IMR-90 (cell line): ENCODE results near the gene MRPL49. TPM values are rescaled to one million over a fixed set of nuclear protein-coding genes. Genes with fewer than 3 reads are reported as not detected.

Experiments
- ATAC-seq: fragments of 200-7000 bp; cut with Tn5 transposase; 2 replicates; pipeline ENCODE4 v1.9.1; 2020; ENCODE audit warnings: low read depth, mild to moderate bottlenecking, moderate library complexity
- BruUV-seq: library from RNA; stranded (reverse); fragments of 400-500 nt; replicated peaks from 2 replicates; lab custom pipeline; 2021; lab: Mats Ljungman, UMichigan
- CTCF ChIA-PET: fragments of 300-600 bp; formaldehyde crosslinking; extraction: SDS; loops from one replicate; lab custom pipeline; 2021; ENCODE audit warnings: antibody characterized with exemption; lab: Yijun Ruan, JAX
- POLR2A ChIA-PET: fragments of 300-600 bp; sonication (Branson Sonifier 250); formaldehyde crosslinking; loops from one replicate; lab custom pipeline; 2022; ENCODE audit warnings: antibody characterized with exemption; ENCODE audit not compliant: unreplicated experiment; lab: Charles Lee
- DNase-seq: peaks from one replicate; pipeline ENCODE4 v3.0.0; 2013
- H2AFZ ChIP-seq: replicated peaks from 2 replicates; pipeline ENCODE3; 2013; ENCODE audit warnings: low read length, mild to moderate bottlenecking; ENCODE audit not compliant: poor library complexity
- H2AK5ac ChIP-seq: 2 replicates; pipeline ENCODE4 v1.6.1; 2013; ENCODE audit warnings: low read depth, low read length, inconsistent platforms
- H2AK9ac ChIP-seq: replicated peaks from 2 replicates; pipeline ENCODE3; 2013; ENCODE audit warnings: mild to moderate bottlenecking, low read depth, low read length, moderate library complexity; ENCODE audit not compliant: poor library complexity
- H2BK120ac ChIP-seq: 2 replicates; pipeline ENCODE4 v1.6.1; 2013; ENCODE audit warnings: low read depth, low read length, inconsistent platforms
- H2BK15ac ChIP-seq: 3 replicates; pipeline ENCODE4 v1.6.1; 2013; ENCODE audit warnings: low read depth, low read length, inconsistent platforms
- H2BK20ac ChIP-seq: 2 replicates; pipeline ENCODE4 v1.6.1; 2013; ENCODE audit warnings: low read depth, mild to moderate bottlenecking, inconsistent platforms, low read length, moderate library complexity
- H2BK5ac ChIP-seq: 2 replicates; pipeline ENCODE4 v1.6.1; 2013; ENCODE audit warnings: mild to moderate bottlenecking, low read depth, low read length, inconsistent platforms; ENCODE audit not compliant: poor library complexity, severe bottlenecking
- H3K14ac ChIP-seq: replicated peaks from 2 replicates; pipeline ENCODE4 v1.6.1; 2013; ENCODE audit warnings: low read depth, low read length, inconsistent platforms
- H3K18ac ChIP-seq: 2 replicates; pipeline ENCODE4 v1.6.1; 2013; ENCODE audit warnings: low read depth, low read length, control low read depth
- H3K23ac ChIP-seq: 2 replicates; pipeline ENCODE4 v1.6.1; 2013; ENCODE audit warnings: low read depth, low read length, inconsistent platforms
- H3K27ac ChIP-seq: 2 replicates; pipeline ENCODE4 v1.5.1; 2013; ENCODE audit warnings: mild to moderate bottlenecking, control low read depth, low read length; ENCODE audit not compliant: insufficient read depth
- H3K27me3 ChIP-seq: 2 replicates; pipeline ENCODE4 v1.6.1; 2013; ENCODE audit warnings: low read length; ENCODE audit not compliant: control insufficient read depth, insufficient read depth
- H3K36me3 ChIP-seq: 2 replicates; pipeline ENCODE4 v1.6.1; 2013; ENCODE audit warnings: low read length, mixed read lengths; ENCODE audit not compliant: control insufficient read depth, insufficient read depth
- H3K4ac ChIP-seq: 2 replicates; pipeline ENCODE4 v1.6.1; 2013; ENCODE audit warnings: low read depth, low read length, inconsistent platforms
- H3K4me1 ChIP-seq: 2 replicates; pipeline ENCODE4 v1.6.1; 2013; ENCODE audit warnings: low read length, mixed read lengths; ENCODE audit not compliant: control insufficient read depth, insufficient read depth
- H3K4me2 ChIP-seq: 2 replicates; pipeline ENCODE4 v1.6.1; 2013; ENCODE audit warnings: low read depth, mild to moderate bottlenecking, control low read depth, low read length, moderate library complexity
- H3K4me3 ChIP-seq: 2 replicates; pipeline ENCODE4 v1.5.1; 2013; ENCODE audit warnings: low read depth, mild to moderate bottlenecking, control low read depth, low read length, moderate library complexity; ENCODE audit not compliant: insufficient read depth
- H3K56ac ChIP-seq: 2 replicates; pipeline ENCODE4 v1.6.1; 2013; ENCODE audit warnings: low read length, inconsistent platforms; ENCODE audit not compliant: insufficient read depth; ENCODE audit errors: extremely low read depth
- H3K79me1 ChIP-seq, 2 experiments: 2 replicates each; pipeline ENCODE4 v1.6.1; 2013; ENCODE audit warnings: low read length in 2 of 2, inconsistent platforms in 1 of 2, low read depth in 1 of 2
- H3K9ac ChIP-seq: 2 replicates; pipeline ENCODE4 v1.6.1; 2013; ENCODE audit warnings: low read depth, low read length, control low read depth
- H3K9me1 ChIP-seq: 2 replicates; pipeline ENCODE4 v1.6.1; 2013; ENCODE audit warnings: low read length, inconsistent platforms; ENCODE audit not compliant: insufficient read depth
- H3K9me3 ChIP-seq: 2 replicates; pipeline ENCODE4 v1.6.1; 2013; ENCODE audit warnings: low read length; ENCODE audit not compliant: control insufficient read depth, insufficient read depth
- H4K20me1 ChIP-seq: 2 replicates; pipeline ENCODE4 v1.6.1; 2013; ENCODE audit warnings: low read length, inconsistent platforms; ENCODE audit not compliant: insufficient read depth
- H4K5ac ChIP-seq: 2 replicates; pipeline ENCODE4 v1.6.1; 2013; ENCODE audit warnings: mild to moderate bottlenecking, low read depth, low read length, control low read depth
- H4K8ac ChIP-seq, 2 experiments: 2 replicates each; pipeline ENCODE4 v1.6.1; 2013; ENCODE audit warnings: low read depth in 2 of 2, low read length in 2 of 2, control low read depth in 1 of 2, inconsistent platforms in 1 of 2
- H4K91ac ChIP-seq: 2 replicates; pipeline ENCODE4 v1.6.1; 2013; ENCODE audit warnings: low read depth, low read length, inconsistent platforms; ENCODE audit not compliant: insufficient read depth
- CEBPB ChIP-seq: IDR thresholded peaks from 2 replicates; pipeline ENCODE4 v1.6.1; 2012; ENCODE audit warnings: low read depth, low read length, improper control_type of control experiment
- CHD1 ChIP-seq: IDR thresholded peaks from 2 replicates; pipeline ENCODE4 v1.6.1; 2012; ENCODE audit warnings: low read depth, low read length, improper control_type of control experiment
- MAFK ChIP-seq: IDR thresholded peaks from 2 replicates; pipeline ENCODE4 v1.6.1; 2012; ENCODE audit warnings: low read depth, low read length, improper control_type of control experiment
- MAZ ChIP-seq: IDR thresholded peaks from 2 replicates; pipeline ENCODE4 v1.6.1; 2012; ENCODE audit warnings: low read depth, mild to moderate bottlenecking, low read length, improper control_type of control experiment, moderate library complexity, borderline replicate concordance
- MXI1 ChIP-seq: IDR thresholded peaks from 2 replicates; pipeline ENCODE4 v1.6.1; 2012; ENCODE audit warnings: low read depth, mild to moderate bottlenecking, low read length, moderate library complexity, borderline replicate concordance
- SMC3 ChIP-seq: fragments of 150-350 bp; IDR thresholded peaks from 2 replicates; pipeline ENCODE4 v1.6.1; 2016; ENCODE audit warnings: low read depth, mild to moderate bottlenecking, antibody characterized with exemption, low read length, moderate library complexity
- USF2 ChIP-seq: fragments of 150-350 bp; IDR thresholded peaks from 2 replicates; pipeline ENCODE4 v1.6.1; 2017; ENCODE audit warnings: mild to moderate bottlenecking, antibody characterized with exemption, low read length, low read depth
- WGBS, 2 experiments: methylation state at CpG; one replicate each; pipeline versions ENCODE4 v1.1.5 to v1.1.7; 2013; ENCODE audit warnings: missing lambda C conversion rate in 2 of 2; ENCODE audit not compliant: insufficient read length in 1 of 2; ENCODE audit errors: extremely low coverage in 2 of 2; 5-methylcytosine and 5-hydroxymethylcytosine counted together
- dilution Hi-C: fragments of 300-500 bp; cut with HindIII; formaldehyde crosslinking; loops from one replicate; pipeline ENCODE4 v1.14.3; 2018; ENCODE audit warnings: low sequenced_read_pairs; ENCODE audit not compliant: unreplicated experiment
- in situ Hi-C: fragments of 300-500 bp; cut with MboI; formaldehyde crosslinking; loops from 3 replicates; pipeline ENCODE4 v1.14.3; 2019; ENCODE audit warnings: low sequenced_read_pairs, inconsistent platforms, mixed read lengths
- intact Hi-C: fragments of 100-400 bp; cut with micrococcal nuclease; formaldehyde crosslinking; loops from 2 replicates; pipeline ENCODE4 v1.10.0; 2022
- polyA plus RNA-seq, 3 experiments: library from polyadenylated mRNA; depleted of rRNA; stranded (reverse); fragments of >200 nt; gene quantifications; 2 replicates each; pipeline ENCODE4 v1.2.3, GENCODE V29; 2012; ENCODE audit warnings: low replicate concordance in 1 of 3
- total RNA-seq: library from RNA; depleted of rRNA; stranded (reverse); fragments of >200 nt; gene quantifications from 2 replicates; pipeline ENCODE4 v1.2.3, GENCODE V29; 2012
- TF ChIP-seq, protein P1 (sequence below): conservative IDR thresholded peaks from 2 replicates; pipeline ENCODE4 v1.5.1; 2012; ENCODE audit warnings: mild to moderate bottlenecking, low read depth, low read length, improper control_type of control experiment
- TF ChIP-seq, protein P2 (sequence below): fragments of 150-350 bp; IDR thresholded peaks from 2 replicates; pipeline ENCODE4 v1.6.1; 2016; ENCODE audit warnings: low read depth, mild to moderate bottlenecking, low read length, moderate library complexity, borderline replicate concordance

The MRPL49 gene
- total and polyA plus RNA-seq, 2 of the 4 experiments (the other 2 are of a cell fraction), result 55.2 to 56.8 TPM

- TF ChIP-seq CEBPB (no peak), CHD1 (no peak), USF2 (no peak), MAZ (no peak)
Measured at GRCh38 chr11:65096926-65097325, 25.2 kb upstream of the MRPL49 start (continued).

DNA sequence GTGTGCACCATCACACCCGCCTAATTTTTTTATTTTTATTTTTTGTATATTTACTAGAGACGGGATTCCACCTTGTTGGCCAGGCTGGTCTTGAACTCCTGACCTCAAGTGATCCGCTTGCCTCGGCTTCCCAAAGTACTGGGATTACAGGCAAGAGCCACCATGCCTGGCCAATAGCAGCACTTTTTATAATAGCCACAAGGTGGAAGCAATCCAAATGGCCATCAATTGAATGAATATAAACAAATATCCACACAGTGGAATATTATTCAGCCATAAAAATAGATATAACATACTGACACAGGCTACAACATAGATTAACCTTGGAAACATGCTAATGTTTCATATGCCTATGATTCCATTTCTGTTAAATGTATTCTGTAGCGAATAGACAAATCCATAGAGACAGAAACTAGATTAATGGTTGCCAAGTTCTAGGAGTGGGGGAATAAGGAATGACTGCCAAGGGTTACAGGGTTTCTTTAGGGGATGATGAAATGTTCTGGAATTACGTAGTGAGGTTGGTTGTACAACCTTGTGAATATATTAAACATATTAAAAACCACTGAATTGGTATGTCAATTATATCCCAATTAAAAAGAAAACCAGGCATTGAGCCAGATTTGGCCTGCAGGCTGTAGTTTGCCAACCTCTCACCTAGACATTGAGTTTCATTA is 21.3 kb upstream of the MRPL49 start:
- Histone ChIP-seq H3K4ac (no peak overlapping the region), H3K4me2 (no peak overlapping the region), H3K4me1 (peaks cover 4% of the 10 kb centered on the region), H3K36me3 (peaks cover 5% of the 10 kb centered on the region), H4K5ac (no peak overlapping the region), H3K27ac (no peak overlapping the region), H3K14ac (no peak overlapping the region), H3K23ac (no peak overlapping the region), H4K20me1 (peaks cover 3% of the 10 kb centered on the region; the same call in 1 of the 2 replicates), H3K9me3 (no peaks in the 10 kb centered on the region), H4K91ac (no peak overlapping the region), H3K56ac (no peak overlapping the region), H3K18ac (no peak overlapping the region), H2BK120ac (no peak overlapping the region), H3K79me1 (peaks cover 23 to 56% of the 10 kb centered on the region in 2 experiments), H2AK5ac (no peak overlapping the region), H2BK5ac (no peak overlapping the region), H4K8ac (no peak overlapping the region), H2BK20ac (no peak overlapping the region), H3K27me3 (no peaks in the 10 kb centered on the region), H3K9ac (no peak overlapping the region), H2AK9ac (no peak overlapping the region), H2AFZ (no peak overlapping the region), H3K4me3 (no peak overlapping the region), H3K9me1 (peaks cover 11% of the 10 kb centered on the region), H2BK15ac (no peak overlapping the region)
- CTCF ChIA-PET, result interaction anchor here (3.9 kb wide), 1 partner anchor 11 kb away, joined by 15 read pairs; the partner anchor contains the start of gene TM7SF2
- intact Hi-C loops (no loop called here), in situ Hi-C loops (no loop called here), dilution Hi-C loops (no loop called here)
- DNase-seq (no peak), ATAC-seq (no peak)
- TF ChIP-seq, protein P1, sequence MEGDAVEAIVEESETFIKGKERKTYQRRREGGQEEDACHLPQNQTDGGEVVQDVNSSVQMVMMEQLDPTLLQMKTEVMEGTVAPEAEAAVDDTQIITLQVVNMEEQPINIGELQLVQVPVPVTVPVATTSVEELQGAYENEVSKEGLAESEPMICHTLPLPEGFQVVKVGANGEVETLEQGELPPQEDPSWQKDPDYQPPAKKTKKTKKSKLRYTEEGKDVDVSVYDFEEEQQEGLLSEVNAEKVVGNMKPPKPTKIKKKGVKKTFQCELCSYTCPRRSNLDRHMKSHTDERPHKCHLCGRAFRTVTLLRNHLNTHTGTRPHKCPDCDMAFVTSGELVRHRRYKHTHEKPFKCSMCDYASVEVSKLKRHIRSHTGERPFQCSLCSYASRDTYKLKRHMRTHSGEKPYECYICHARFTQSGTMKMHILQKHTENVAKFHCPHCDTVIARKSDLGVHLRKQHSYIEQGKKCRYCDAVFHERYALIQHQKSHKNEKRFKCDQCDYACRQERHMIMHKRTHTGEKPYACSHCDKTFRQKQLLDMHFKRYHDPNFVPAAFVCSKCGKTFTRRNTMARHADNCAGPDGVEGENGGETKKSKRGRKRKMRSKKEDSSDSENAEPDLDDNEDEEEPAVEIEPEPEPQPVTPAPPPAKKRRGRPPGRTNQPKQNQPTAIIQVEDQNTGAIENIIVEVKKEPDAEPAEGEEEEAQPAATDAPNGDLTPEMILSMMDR, result no peak
- TF ChIP-seq, protein P2, sequence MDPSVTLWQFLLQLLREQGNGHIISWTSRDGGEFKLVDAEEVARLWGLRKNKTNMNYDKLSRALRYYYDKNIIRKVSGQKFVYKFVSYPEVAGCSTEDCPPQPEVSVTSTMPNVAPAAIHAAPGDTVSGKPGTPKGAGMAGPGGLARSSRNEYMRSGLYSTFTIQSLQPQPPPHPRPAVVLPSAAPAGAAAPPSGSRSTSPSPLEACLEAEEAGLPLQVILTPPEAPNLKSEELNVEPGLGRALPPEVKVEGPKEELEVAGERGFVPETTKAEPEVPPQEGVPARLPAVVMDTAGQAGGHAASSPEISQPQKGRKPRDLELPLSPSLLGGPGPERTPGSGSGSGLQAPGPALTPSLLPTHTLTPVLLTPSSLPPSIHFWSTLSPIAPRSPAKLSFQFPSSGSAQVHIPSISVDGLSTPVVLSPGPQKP, result no peak
- no peak for TF ChIP-seq CEBPB
- TF ChIP-seq SMC3, result no peak
- no peak for TF ChIP-seq CHD1
- TF ChIP-seq MAFK, result no peak
- no peak for TF ChIP-seq MXI1
- POLR2A ChIA-PET, result no interaction called here
- WGBS, 2 experiments, result no CpG with 5 or more reads among the region's 6 CpGs
- BruUV-seq, result no TSS peak
